Keratinocyte (primary cell): ENCODE data around the gene COG5.

Source experiments
- CTCF ChIP-seq, 3 experiments: IDR thresholded peaks in 1 of 3; conservative IDR thresholded peaks in 1 of 3; optimal IDR thresholded peaks in 1 of 3; 2 replicates in 2 of 3; 3 replicates in 1 of 3; pipeline versions ENCODE3 to v1.5.1; 2011; ENCODE audit warnings: low read length in 3 of 3, mild to moderate bottlenecking in 3 of 3, moderate library complexity in 2 of 3, control low read depth in 1 of 3, inconsistent platforms in 1 of 3; ENCODE audit not compliant: insufficient read depth in 2 of 3; ENCODE audit errors: extremely low read depth in 1 of 3
- EZH2 ChIP-seq: IDR thresholded peaks from one replicate; pipeline ENCODE4 v1.6.1; 2012; ENCODE audit warnings: inconsistent platforms, mild to moderate bottlenecking, low read length, moderate library complexity

- no peak for TF ChIP-seq CTCF (optimal IDR thresholded peaks at IDR 0.05 in 1 of 3, IDR thresholded peaks at IDR 0.05 in 1 of 3, conservative IDR thresholded peaks at IDR 0.05 in 1 of 3; ENCODE audit: extremely low read depth in 1 of 3, insufficient read depth in 2 of 3, low read length in 3 of 3)
- TF ChIP-seq EZH2: no peak
Measured at GRCh38 chr7:107580716-107581383, 17.1 kb upstream of the COG5 start.
